Fibroblast of pulmonary artery (primary cell): Measurements from ENCODE around the gene OSBPL5.
A peak's percentile ranks its signal among the peaks of the same experiment; 100 is the strongest.
"Not testable (repeated sequence)": the region's sequence is repeated elsewhere in the genome, so short reads cannot be mapped to it uniquely, and the experiment has no call there.

ENCODE experiments used
- DNase-seq: peaks from one replicate; pipeline ENCODE4 v3.0.0-alpha.2; 2010; ENCODE audit warnings: low read depth
- H3K4me3 ChIP-seq: replicated peaks from 2 replicates; pipeline ENCODE4 v1.5.1; 2011; ENCODE audit warnings: low read depth, mild to moderate bottlenecking, control low read depth, low read length, moderate library complexity
- CTCF ChIP-seq: IDR thresholded peaks from 2 replicates; pipeline ENCODE4 v1.5.1; 2011; ENCODE audit warnings: mild to moderate bottlenecking, control low read depth, low read length, inconsistent platforms; ENCODE audit errors: missing control alignments

Gene OSBPL5

GRCh38 chr11:3171931-3172560 is 6.9 kb upstream of the OSBPL5 start:
- DNase-seq = no peak
- TF ChIP-seq CTCF = no peak
- no peak overlapping the region for H3K4me3 ChIP-seq

GRCh38 chr11:3170756-3171650 is 5.9 kb upstream of the OSBPL5 start:
- no peak overlapping the region for H3K4me3 ChIP-seq
- TF ChIP-seq CTCF = no peak
- no peak for DNase-seq

GRCh38 chr11:3170044-3170755 is 5.1 kb upstream of the OSBPL5 start:
- H3K4me3 ChIP-seq = no peak overlapping the region
- TF ChIP-seq CTCF = no peak
- no peak for DNase-seq

GRCh38 chr11:3169255-3170043 is 4.3 kb upstream of the OSBPL5 start:
- TF ChIP-seq CTCF = peak; percentile 12
- peak; percentile 77 for DNase-seq
- H3K4me3 ChIP-seq = peak overlapping the region; percentile 46

- not testable (repeated sequence) for DNase-seq
- peak overlapping the region; percentile 46 for H3K4me3 ChIP-seq
These were observed 3.7 kb upstream of the OSBPL5 start for GRCh38 chr11:3168742-3169254.

- no peak for TF ChIP-seq CTCF
These were observed 2.3 kb upstream of the OSBPL5 start for GRCh38 chr11:3167143-3168119.

More at GRCh38 chr11:3167143-3168119, 2.3 kb upstream of the OSBPL5 start:
- DNase-seq = no peak
- no peak overlapping the region for H3K4me3 ChIP-seq
